Measurements from ENCODE around the gene MAGEA9. TPM values are rescaled to one million over a fixed set of nuclear protein-coding genes. Genes with fewer than 3 reads are reported as not detected.
"Not testable (repeated sequence)": the region's sequence is repeated elsewhere in the genome, so short reads cannot be mapped to it uniquely, and the experiment has no call there.

The MAGEA9 gene
- total RNA-seq, 1 donor from 2014 or later: not detected

- Mint-ChIP-seq H3K4me3 (ENCODE audit: unreplicated experiment) (no peak overlapping the region), H3K4me1 (ENCODE audit: unreplicated experiment) (no peaks in the 10 kb centered on the region), H3K36me3 (ENCODE audit: unreplicated experiment) (no peaks in the 10 kb centered on the region), H3K9me3 (ENCODE audit: unreplicated experiment) (peaks cover 5% of the 10 kb centered on the region), H3K27ac (ENCODE audit: unreplicated experiment) (no peak overlapping the region), H3K27me3 (ENCODE audit: unreplicated experiment) (no peaks in the 10 kb centered on the region)
- no peak for TF ChIP-seq CTCF (IDR thresholded peaks at IDR 0.05)
- no peak for DNase-seq (ENCODE audit: extremely low spot score, unreplicated experiment)
Observed at GRCh38 chrX:149759824-149760223, 21.9 kb upstream of the MAGEA9 start.

- H3K9me3 Mint-ChIP-seq (ENCODE audit: unreplicated experiment): peaks cover 5% of the 10 kb centered on the region
- no peaks in the 10 kb centered on the region for H3K4me1 Mint-ChIP-seq (ENCODE audit: unreplicated experiment)
- H3K4me3 Mint-ChIP-seq (ENCODE audit: unreplicated experiment): no peak overlapping the region
- no peaks in the 10 kb centered on the region for H3K36me3 Mint-ChIP-seq (ENCODE audit: unreplicated experiment)
- no peak for TF ChIP-seq CTCF (IDR thresholded peaks at IDR 0.05)
- DNase-seq (ENCODE audit: extremely low spot score, unreplicated experiment): no peak
- H3K27me3 Mint-ChIP-seq (ENCODE audit: unreplicated experiment): no peaks in the 10 kb centered on the region
- H3K27ac Mint-ChIP-seq (ENCODE audit: unreplicated experiment): no peak overlapping the region
Observed at GRCh38 chrX:149760965-149761364, 20.8 kb upstream of the MAGEA9 start.

GRCh38 chrX:149761858-149762674 lies 19.7 kb upstream of the MAGEA9 start:
- H3K4me1 Mint-ChIP-seq (ENCODE audit: unreplicated experiment); DNase-seq (ENCODE audit: extremely low spot score, unreplicated experiment); H3K4me3 Mint-ChIP-seq (ENCODE audit: unreplicated experiment); H3K36me3 Mint-ChIP-seq (ENCODE audit: unreplicated experiment); H3K27me3 Mint-ChIP-seq (ENCODE audit: unreplicated experiment); H3K27ac Mint-ChIP-seq (ENCODE audit: unreplicated experiment); H3K9me3 Mint-ChIP-seq (ENCODE audit: unreplicated experiment): not testable (repeated sequence)

- no peak overlapping the region for H3K27ac Mint-ChIP-seq (ENCODE audit: unreplicated experiment)
- no peak for TF ChIP-seq CTCF (IDR thresholded peaks at IDR 0.05)
- H3K9me3 Mint-ChIP-seq (ENCODE audit: unreplicated experiment): peaks cover 5% of the 10 kb centered on the region
- H3K4me3 Mint-ChIP-seq (ENCODE audit: unreplicated experiment): no peak overlapping the region
- DNase-seq (ENCODE audit: extremely low spot score, unreplicated experiment): no peak
- no peaks in the 10 kb centered on the region for H3K36me3 Mint-ChIP-seq (ENCODE audit: unreplicated experiment)
- no peaks in the 10 kb centered on the region for H3K4me1 Mint-ChIP-seq (ENCODE audit: unreplicated experiment)
- H3K27me3 Mint-ChIP-seq (ENCODE audit: unreplicated experiment): no peaks in the 10 kb centered on the region
Observed at GRCh38 chrX:149762696-149763614, 18.8 kb upstream of the MAGEA9 start.

GRCh38 chrX:149770344-149770743 lies 11.4 kb upstream of the MAGEA9 start:
- not testable (repeated sequence) for H3K4me1 Mint-ChIP-seq (ENCODE audit: unreplicated experiment); H3K4me3 Mint-ChIP-seq (ENCODE audit: unreplicated experiment); DNase-seq (ENCODE audit: extremely low spot score, unreplicated experiment); H3K27me3 Mint-ChIP-seq (ENCODE audit: unreplicated experiment); H3K9me3 Mint-ChIP-seq (ENCODE audit: unreplicated experiment); H3K36me3 Mint-ChIP-seq (ENCODE audit: unreplicated experiment); H3K27ac Mint-ChIP-seq (ENCODE audit: unreplicated experiment)

- H3K4me1 Mint-ChIP-seq (ENCODE audit: unreplicated experiment); H3K4me3 Mint-ChIP-seq (ENCODE audit: unreplicated experiment); DNase-seq (ENCODE audit: extremely low spot score, unreplicated experiment); H3K9me3 Mint-ChIP-seq (ENCODE audit: unreplicated experiment); H3K27me3 Mint-ChIP-seq (ENCODE audit: unreplicated experiment); H3K27ac Mint-ChIP-seq (ENCODE audit: unreplicated experiment); H3K36me3 Mint-ChIP-seq (ENCODE audit: unreplicated experiment): not testable (repeated sequence)
Observed at GRCh38 chrX:149773026-149773425, 8.7 kb upstream of the MAGEA9 start.

GRCh38 chrX:149773768-149774167 lies 8.0 kb upstream of the MAGEA9 start, which contains the start of gene HSFX1:
TSS of gene HSFX1 (plus strand) at chrX:149774068. CDS start at chrX:149774682, 614 bp downstream.
- not testable (repeated sequence) for H3K27ac Mint-ChIP-seq (ENCODE audit: unreplicated experiment); H3K36me3 Mint-ChIP-seq (ENCODE audit: unreplicated experiment); DNase-seq (ENCODE audit: extremely low spot score, unreplicated experiment); H3K27me3 Mint-ChIP-seq (ENCODE audit: unreplicated experiment); H3K9me3 Mint-ChIP-seq (ENCODE audit: unreplicated experiment); H3K4me1 Mint-ChIP-seq (ENCODE audit: unreplicated experiment); H3K4me3 Mint-ChIP-seq (ENCODE audit: unreplicated experiment)

GRCh38 chrX:149777999-149778398 lies 3.7 kb upstream of the MAGEA9 start:
- DNase-seq (ENCODE audit: extremely low spot score, unreplicated experiment); H3K4me1 Mint-ChIP-seq (ENCODE audit: unreplicated experiment); H3K36me3 Mint-ChIP-seq (ENCODE audit: unreplicated experiment); H3K9me3 Mint-ChIP-seq (ENCODE audit: unreplicated experiment); H3K27me3 Mint-ChIP-seq (ENCODE audit: unreplicated experiment); H3K27ac Mint-ChIP-seq (ENCODE audit: unreplicated experiment); H3K4me3 Mint-ChIP-seq (ENCODE audit: unreplicated experiment): not testable (repeated sequence)

- not testable (repeated sequence) for H3K36me3 Mint-ChIP-seq (ENCODE audit: unreplicated experiment); DNase-seq (ENCODE audit: extremely low spot score, unreplicated experiment); H3K27me3 Mint-ChIP-seq (ENCODE audit: unreplicated experiment); H3K4me3 Mint-ChIP-seq (ENCODE audit: unreplicated experiment); H3K4me1 Mint-ChIP-seq (ENCODE audit: unreplicated experiment); H3K27ac Mint-ChIP-seq (ENCODE audit: unreplicated experiment)
- peaks cover 18% of the 10 kb centered on the region for H3K9me3 Mint-ChIP-seq (ENCODE audit: unreplicated experiment)
Observed at GRCh38 chrX:149795531-149795930, 13.8 kb downstream of the MAGEA9 start.
